ENCODE measurements around the gene CD40LG. TPM values are rescaled to one million over a fixed set of nuclear protein-coding genes. Genes with fewer than 3 reads are reported as not detected.
A peak's percentile ranks its signal among the peaks of the same experiment; 100 is the strongest.

The CD40LG gene
- total RNA-seq, 1 donor from 2014 or later: not detected

- DNase-seq: no peak
These were observed 5.1 kb downstream of the CD40LG start for GRCh38 chrX:136652822-136653723.

GRCh38 chrX:136656361-136656964, 8.5 kb downstream of the CD40LG start:
- DNase-seq: no peak

GRCh38 chrX:136658151-136658550, 10.2 kb downstream of the CD40LG start:
- no peak for DNase-seq

GRCh38 chrX:136659174-136659573, 11.2 kb downstream of the CD40LG start:
- no peak for DNase-seq

DNA sequence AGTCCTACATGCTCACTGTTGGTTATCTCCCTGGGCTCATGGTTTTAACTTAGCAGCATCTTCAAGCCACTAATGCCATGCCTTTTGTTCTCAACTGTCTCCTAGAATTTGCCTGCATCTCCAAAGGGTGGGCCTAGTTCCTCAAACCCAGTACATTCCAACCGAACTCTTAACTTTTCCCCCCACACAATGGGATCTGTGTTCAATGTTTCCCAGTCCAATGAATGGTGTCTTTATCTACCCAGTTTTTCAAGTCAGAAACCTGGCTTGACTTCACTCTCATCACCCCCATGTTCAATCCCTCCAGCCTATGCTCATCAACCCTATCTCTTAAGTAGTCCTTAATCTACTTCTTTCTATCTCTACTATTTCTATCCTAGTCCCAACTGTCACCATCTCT, 12.9 kb downstream of the CD40LG start:
- no peak for DNase-seq

DNA sequence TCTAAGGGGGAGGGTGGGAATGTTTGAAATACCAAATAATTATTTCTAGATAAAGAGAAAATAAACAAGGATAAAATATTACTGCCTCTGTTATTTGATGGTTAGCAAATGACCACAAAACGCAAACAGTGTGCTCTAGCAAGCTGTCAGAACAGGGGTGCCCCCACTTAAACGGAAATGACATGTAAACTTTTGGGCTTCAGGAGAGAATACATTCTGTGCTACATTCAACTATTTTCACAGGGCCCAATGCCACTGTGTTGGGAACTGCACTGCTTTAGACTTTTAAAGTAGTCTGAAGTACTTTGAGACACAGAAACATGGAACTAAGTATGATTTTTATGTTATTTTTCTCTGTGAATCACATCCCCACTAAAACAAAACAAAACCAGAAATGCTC, 14.1 kb downstream of the CD40LG start:
- DNase-seq: no peak

- no peak for DNase-seq
These were observed 15.0 kb downstream of the CD40LG start for GRCh38 chrX:136662976-136663375.

DNA sequence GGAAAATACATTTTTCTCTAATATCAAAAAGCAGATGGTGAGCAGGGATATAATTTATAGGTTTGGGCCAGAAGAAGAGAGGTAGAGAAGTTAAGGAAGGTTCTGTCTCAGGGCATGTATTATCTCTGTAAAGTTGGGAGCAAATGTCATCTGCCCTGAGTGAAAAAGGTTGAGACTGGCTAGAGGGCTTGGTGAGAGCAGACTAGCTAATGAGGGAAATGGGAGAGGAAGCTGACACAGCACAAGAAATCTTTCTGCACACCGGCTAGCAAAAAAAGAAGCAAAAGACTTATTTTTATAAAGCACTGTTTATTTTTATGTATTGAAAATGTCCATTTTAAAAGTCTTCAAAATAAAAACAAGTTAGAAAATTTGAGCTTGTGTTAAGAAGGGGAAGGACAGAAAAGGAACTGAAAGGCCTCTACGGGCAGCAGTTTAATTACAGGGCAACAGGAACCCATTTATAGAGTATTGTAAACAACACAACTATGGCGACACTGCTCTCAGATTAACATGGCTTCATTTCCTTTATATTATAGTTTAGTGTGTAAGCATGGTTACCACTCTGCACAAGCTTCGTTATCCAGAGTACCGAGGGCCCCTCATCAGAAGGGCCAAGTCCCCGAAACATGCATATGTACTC, 17.4 kb downstream of the CD40LG start:
- DNase-seq: no peak

DNA sequence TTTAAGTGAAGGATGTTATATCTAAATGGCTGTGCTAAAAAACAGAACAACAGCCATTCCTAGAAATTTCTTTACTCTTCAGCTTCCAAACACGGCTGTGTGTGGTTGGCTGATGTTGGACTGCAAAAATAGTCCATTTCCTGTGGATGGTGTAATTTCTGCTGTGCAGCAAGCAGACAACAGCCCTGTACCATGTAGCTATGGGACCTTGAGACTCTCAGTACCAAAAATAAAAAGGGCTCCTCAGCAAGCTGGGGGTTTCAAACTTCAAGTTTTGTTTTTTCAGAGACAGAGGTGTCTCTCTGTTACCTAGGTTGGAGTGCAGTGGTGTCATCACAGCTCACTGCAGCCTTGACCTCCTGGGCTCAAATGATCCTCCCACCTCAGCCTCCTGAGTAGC, 18.1 kb downstream of the CD40LG start:
- DNase-seq: no peak

DNA sequence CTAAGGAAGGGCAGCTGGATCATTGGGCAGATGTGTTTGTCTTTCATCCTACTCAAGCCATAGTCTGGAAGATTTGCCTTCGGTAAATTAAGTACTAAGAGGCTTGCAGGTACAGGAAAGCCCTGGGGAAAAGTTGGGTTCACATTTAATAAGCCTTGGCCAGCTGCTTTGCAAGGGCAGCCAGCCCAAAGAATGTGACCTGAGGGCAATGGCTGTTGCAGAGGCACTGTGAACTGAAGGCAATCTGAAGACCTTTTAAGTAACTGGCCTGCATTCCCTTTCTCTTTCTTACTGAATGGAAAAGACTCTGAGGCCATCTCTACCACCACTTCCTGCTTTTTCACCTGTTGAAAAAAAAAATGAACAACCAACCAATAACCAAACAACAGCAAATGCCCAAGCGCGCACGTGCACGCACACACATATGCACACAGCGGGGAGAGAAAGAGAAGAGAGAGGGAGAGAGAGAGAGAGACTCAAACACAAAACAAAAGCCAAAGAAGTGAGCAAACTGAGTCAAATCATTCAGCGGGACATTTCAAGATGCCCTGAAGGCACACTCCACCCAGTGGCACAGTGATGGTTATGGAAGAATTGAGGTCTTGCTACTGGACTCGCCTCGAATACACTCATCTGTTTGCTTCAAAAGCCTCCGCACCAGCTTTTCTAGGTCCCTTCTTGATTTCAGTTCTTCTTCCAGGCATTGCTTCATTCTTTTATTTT, 19.6 kb downstream of the CD40LG start:
- no peak for DNase-seq

GRCh38 chrX:136671006-136671610, 23.1 kb downstream of the CD40LG start:
- no peak for DNase-seq

DNA sequence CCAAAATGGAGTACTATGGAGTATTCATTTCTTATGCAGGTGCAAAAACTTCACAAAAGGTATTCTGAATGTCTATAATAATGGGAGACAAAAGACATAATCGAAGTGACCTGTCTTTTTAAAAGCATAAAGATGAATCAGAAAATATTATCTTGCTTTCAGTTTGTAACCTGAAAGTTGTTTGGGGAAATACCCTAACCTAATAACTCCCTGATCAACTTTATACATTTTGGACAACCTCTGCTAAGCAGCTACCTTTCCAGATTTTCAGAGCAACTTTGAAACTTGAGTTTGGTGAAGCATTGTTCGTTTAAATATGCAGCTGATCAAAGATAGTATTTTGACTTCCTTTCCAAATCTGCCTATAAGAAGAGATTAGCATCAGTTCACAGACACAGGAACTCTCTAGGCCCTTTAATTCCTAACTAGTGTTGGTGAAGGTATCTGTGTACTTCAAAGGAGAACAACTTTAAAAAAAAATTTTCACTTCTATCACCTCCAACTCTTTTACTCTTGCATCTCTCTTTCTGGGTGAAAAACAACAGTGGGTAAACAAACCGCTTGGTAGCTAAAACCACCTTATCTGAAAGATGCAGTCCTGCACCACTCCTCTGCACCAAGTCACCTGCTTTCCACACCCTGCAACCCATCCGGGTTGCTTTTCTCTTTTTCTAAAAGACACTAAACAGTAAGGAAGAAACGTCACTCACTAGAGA, 26.5 kb downstream of the CD40LG start:
- no peak for DNase-seq

DNA sequence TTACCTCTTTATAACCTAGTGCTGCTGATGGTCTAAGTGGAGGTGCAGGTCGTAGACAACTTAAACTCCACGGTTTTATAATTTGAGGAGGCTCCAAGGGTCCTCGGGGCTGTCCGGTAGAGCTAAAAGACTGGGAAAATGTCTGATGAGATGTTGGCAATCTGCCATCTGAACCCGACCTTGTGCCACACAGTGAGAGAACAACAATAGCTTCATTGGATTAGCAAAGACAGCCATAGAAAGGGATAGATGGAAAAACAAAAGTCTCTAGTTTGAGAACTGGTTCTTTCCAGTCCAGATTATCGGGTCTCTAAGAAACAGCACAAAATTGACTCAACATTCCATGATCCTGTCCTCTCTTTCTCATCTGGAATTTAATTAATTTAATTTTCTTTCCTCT, 31.6 kb downstream of the CD40LG start:
- no peak for DNase-seq

DNA sequence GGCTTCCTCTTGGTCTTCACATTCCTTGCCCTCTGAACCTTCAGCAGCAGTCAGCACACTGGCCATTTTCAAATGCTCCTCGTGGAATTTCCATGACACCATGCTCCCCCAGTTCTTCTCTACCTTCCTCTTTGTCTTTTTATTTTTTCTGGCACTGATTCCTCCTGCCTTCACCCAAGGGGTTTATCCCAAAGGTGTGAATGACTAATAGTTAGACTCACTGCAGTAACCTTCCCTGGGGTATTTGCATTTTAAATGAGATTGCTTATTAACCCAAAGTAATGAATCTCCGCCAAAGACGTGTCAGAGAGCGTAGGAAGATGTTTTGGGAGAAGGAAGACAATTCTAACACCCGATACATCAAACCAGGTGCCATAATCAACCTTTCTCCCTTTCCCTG, 36.2 kb downstream of the CD40LG start:
- no peak for DNase-seq

DNA sequence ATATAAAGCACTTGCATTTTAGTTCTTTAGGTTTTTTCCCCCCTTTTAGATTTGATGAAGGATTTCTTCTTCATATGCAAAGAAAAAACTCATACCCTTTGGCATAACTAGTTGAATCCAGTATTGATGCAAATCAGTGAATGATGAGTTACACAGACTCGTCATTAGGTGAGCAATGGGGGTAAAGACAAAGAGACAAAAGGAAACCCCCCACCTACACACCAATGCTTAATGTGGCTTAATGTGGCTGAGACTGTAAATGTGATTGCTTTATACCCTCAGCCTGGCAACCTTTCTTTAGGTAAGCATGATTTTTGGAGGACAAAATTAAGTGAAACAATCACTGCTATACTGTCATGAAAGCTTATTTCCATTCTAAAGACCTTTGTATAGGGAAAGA, 39.5 kb downstream of the CD40LG start:
- DNase-seq: no peak

DNA sequence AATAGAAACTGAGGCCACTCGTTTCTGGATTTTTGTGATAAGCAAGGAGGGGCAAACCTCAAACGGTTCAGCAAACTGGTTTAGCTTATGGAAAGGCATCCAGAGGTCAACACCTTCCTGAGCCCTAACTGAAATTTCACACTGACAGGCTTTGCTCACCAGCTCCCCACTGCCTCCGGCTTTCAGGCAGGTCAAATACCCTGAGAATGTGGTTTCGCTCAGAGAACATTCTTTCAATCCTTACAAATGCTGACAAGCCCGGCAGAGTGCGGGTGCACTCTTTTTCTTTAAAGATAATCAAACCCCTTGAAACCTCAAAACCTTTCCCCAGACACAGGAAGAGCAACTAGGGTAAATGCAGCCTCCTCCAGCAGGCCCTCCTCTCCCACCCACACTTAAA, 41.5 kb downstream of the CD40LG start:
- DNase-seq: no peak

DNA sequence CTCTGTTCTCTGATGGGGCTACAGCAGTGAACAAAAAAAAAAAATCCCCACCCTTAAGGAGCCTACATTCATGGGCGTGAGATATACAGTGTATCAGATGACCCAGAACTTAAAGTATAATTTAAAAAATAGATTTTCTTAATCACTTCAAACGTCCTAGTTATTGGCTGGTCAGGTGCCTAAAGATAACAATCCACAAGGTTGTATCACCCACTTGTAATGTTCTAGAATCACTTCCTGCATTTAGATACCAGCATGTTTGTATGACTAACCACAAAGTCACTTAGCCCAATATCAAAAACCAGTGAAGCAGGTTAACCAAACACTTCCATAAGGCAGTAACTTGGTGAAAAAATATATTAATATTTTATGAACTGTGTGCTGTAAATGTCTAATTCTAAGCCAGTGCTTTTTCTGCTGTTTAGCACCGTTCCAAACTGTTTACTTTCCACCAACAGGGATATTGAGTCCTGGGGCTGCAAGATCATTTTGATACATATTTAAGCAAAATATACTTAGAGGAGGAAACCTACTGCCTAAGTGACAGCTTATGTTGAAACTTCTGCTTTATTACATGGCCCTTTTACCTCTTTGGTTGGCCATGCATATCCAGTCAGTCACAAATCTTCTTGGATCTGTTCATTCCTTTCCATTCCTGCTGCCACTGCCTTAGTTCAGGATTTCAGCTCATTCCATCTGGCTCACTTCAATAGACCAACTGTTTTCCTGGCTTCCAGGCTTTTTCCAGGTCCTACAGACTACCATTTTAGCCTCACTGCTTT, 43.3 kb downstream of the CD40LG start:
- DNase-seq: no peak

DNA sequence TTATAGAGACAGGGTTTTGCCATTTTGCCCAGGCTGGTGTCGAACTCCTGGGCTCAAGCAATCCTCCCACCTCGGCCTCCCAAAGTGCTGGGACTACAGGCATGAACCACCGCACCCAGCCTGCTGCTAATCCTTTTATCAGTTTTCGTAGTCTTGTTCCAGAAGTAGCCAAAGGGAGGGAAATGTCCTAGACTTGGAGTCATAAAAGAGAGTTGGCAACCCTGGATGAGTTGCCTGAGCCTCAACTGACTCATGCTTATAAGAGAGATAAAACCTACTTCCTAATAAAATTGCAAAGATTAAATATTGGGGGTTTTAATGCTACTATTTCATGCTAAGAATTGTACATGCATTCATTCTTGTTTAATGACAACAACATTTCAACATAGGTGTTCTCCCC, 44.3 kb downstream of the CD40LG start:
- DNase-seq: no peak

DNA sequence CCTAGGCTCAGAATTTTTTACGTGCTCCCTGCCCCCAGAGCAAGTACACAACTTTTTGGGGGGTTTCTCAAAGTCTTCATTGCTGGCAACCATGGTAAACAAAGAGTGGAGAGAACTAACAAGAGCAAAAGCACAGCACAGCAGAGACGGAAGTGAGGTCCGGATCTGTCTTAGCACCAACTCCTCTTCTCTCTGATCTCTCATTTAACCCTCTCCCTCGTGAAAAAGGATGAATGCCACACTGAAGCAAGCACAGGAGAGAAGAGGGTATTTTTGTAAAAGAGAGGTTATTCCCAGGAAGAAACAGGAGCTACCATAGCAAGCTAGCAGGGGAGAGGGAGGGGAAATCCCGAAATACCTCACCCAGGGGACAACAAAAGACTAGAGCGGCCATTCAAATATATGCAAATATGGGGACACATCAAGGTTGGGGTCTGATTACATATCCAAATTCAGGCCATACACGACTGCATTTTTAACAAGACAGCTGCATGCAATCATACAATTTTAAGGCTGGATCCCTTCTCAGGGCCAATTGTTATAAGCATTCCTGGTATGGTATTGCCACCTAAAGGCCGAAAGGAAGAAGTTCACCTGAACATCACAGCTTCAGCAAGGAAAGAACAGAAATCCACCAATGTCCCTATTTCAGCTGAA, 46.6 kb downstream of the CD40LG start:
- peak; percentile 56 for DNase-seq

DNA sequence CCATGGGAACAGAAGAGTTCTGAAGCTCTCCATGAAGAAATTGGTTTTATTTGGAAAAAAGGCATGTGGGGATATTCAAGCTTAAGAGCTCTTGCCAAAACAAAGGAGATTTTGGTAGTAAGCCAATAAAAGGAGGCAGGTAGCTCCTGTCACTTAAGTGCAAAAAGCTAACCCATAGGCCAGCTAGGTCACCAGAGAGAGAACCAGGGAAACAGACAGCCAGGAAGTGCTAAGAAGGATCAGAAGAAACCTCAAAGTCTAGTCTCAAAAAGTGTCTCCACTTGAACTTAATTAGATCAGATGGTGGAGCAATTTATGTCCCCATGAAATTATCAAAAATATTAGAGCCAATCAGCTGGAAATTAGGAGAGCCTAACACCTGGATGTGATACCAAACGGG, 49.2 kb downstream of the CD40LG start:
- no peak for DNase-seq

DNA sequence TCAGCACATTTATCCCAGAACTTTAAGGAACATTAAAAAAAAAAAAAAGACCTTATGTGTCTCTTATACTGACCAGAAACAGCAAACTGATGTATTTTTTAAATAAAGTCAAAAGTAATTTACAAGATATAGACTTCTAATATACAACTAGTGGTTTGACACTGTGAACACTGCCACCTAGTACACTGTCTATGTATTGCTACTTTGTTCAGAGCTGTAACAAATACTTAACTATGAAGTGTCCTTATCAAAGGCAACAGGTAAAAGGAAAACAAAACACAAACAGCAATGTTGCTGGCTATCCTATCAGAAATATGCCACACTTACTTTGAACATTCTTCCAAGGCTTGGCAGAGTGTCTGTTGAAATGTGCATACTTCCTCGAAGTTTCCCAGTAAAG, 60.4 kb downstream of the CD40LG start:
- peak; percentile 21 for DNase-seq
